SH-SY5Y (cell line): ENCODE results near the gene APBB1IP.

Experiments used
- GATA2 ChIP-seq: IDR thresholded peaks from 2 replicates; pipeline ENCODE4 v1.6.1; 2011; ENCODE audit warnings: mild to moderate bottlenecking, low read depth, low read length
- GATA3 ChIP-seq: IDR thresholded peaks from 2 replicates; pipeline ENCODE4 v1.6.1; 2011; ENCODE audit warnings: low read depth, mild to moderate bottlenecking, low read length, moderate library complexity

APBB1IP gene

GRCh38 chr10:26481914-26482550, 43.9 kb downstream of the APBB1IP start:
- no peak for TF ChIP-seq GATA2

- TF ChIP-seq GATA2, result no peak
- no peak for TF ChIP-seq GATA3
Observed at GRCh38 chr10:26483554-26483953, 45.4 kb downstream of the APBB1IP start.

- TF ChIP-seq GATA2 (no peak), GATA3 (no peak)
Observed at GRCh38 chr10:26485150-26485941, 47.2 kb downstream of the APBB1IP start.

GRCh38 chr10:26486304-26486703, 48.2 kb downstream of the APBB1IP start:
- TF ChIP-seq GATA3 (no peak), GATA2 (no peak)

GRCh38 chr10:26486990-26487850, 49.1 kb downstream of the APBB1IP start:
- TF ChIP-seq GATA2, result no peak
- TF ChIP-seq GATA3, result no peak

DNA sequence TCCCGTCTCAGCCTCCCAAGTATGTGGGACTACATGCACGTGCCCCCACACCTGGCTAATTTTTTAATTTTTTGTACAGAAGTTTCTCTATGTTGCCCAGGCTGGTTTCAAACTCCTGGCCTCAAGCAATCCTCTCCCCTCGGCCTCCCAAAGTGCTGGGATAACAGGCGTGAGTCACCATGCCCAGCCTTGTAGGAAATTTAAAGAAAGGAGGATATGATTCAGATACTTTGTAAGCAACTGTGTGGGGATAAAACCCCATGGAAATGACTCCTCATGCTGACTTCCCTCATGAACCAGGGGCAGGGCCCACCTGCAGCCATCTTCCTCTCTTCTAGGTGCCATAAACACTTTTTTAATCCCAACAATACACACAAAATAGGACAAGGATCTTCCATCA, 50.2 kb downstream of the APBB1IP start:
- TF ChIP-seq GATA3 (no peak), GATA2 (no peak)

GRCh38 chr10:26489081-26489480, 50.9 kb downstream of the APBB1IP start:
- TF ChIP-seq GATA2, result no peak
- TF ChIP-seq GATA3, result no peak

DNA sequence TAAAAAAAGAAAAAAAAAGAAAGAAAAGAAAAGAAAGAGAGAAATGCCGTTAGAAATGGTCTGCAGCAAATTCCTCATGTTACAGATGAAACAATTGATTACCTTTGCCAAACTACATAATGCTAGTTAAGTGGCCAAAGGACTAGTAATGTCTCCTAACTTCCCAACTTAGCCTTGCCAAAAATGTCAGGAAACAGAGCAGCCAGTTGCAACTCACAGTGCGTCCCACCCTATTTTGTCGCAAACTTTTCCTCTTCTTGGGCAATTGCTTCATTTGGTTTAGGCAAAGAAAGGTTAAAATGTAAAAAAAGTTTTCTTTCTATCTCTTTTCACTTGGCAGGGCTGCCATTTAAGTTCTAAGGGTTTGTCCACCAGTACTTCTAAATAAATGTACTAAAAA, 53.1 kb downstream of the APBB1IP start:
- TF ChIP-seq GATA3 (no peak), GATA2 (no peak)

DNA sequence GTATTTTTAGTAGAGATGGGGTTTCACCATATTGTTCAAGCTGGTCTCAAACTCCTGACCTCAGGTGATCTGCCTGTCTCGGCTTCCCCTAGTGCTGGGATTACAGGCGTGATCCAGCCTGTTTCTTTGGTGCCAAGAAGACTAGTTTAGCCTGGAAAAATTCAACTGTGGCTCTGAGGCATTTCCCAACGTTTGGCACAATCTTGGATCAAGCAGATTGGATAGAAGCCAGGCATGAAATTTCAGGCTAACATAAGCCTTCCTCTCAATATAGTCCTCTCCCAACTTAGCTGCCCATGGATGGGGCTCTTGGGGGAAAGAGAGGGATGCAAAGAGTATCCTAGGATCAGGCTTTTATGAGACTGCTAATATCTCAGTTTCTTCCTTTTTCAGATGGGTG, 53.8 kb downstream of the APBB1IP start:
- no peak for TF ChIP-seq GATA2
- TF ChIP-seq GATA3, result no peak

- no peak for TF ChIP-seq GATA3
- TF ChIP-seq GATA2, result no peak
Observed at GRCh38 chr10:26494018-26494417, 55.9 kb downstream of the APBB1IP start.

DNA sequence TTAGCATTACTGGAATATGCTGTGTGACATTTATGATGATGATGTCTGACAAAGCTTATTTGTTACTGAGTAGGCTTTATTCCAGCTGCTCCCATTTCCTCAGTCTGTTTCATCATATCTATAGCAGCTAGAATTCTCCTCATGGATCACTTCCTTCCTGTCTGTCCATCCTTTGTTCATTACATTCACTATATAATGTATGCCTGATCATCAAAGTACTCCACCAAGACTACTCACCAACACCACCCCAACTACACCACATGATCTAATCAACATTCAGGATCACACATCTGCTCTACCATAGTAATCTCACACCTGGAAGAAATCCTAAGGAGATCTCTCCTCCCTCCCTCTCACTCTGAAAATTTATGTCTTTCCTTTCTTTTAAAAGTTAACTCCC, 61.3 kb downstream of the APBB1IP start:
- no peak for TF ChIP-seq GATA2
- no peak for TF ChIP-seq GATA3

DNA sequence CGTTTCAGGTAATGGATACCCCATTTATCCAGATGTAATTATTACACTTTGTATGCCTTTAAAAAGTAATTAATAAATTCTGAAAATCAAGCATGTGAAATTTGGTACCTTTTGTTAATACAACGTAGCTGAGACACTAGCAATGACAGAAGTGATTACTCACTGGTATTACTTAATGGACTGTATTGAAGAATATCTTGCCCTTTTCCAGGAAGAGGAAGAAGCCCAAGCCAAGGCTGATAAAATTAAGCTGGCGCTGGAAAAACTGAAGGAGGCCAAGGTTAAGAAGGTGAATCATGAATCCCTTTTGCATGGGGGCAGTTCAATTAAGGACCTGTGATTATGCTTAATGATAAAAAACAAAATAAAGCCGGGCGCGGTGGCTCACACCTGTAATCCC, 64.8 kb downstream of the APBB1IP start:
- no peak for TF ChIP-seq GATA2
- TF ChIP-seq GATA3, result no peak

DNA sequence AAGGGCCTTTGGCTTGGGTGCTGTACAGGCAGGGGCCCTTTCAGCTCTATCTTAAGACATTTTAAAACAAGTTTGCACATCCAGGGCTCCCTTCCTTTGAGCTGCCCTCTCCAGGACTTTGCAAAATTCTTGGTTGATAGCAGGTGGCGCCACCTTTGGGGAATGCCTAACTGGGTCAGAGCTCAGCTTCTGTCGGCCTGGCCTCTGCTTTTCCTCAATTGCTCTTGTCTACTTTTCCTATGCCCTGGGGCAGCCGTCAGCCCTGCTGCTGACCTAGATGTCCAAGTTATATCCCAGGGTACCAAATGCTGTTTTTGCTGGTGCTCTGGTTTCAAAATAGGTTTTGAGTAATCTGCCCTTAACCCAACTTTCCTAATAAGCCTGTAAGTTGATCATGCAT, 65.8 kb downstream of the APBB1IP start:
- no peak for TF ChIP-seq GATA3
- no peak for TF ChIP-seq GATA2

- no peak for TF ChIP-seq GATA3
- TF ChIP-seq GATA2, result no peak
Observed at GRCh38 chr10:26505491-26505890, 67.3 kb downstream of the APBB1IP start.

DNA sequence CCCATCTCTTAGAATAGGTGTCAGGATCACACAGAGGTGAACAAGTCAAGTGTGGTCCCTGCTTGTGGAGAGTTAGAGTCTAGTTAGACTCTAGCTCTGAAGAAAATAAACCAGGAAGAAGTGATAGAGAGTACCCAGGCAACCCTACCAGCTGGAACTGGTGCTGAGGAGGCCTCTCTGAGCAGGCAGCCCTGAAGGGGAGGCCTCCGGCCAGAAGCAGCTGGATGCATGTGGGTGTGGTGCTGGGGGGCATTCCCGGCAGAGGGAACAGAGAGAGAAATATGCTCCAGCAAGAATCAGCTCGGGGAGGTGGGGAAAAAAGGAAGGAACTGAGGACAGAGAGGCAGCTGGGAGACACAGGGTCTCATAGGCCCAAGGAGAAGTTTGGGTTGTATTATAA, 68.6 kb downstream of the APBB1IP start:
- TF ChIP-seq GATA2 (no peak), GATA3 (no peak)

GRCh38 chr10:26507441-26507840, 69.3 kb downstream of the APBB1IP start:
- TF ChIP-seq GATA3 (no peak), GATA2 (no peak)
